Osteocyte (in vitro differentiated cells): ENCODE measurements around the gene DNM3. TPM values are rescaled to one million over a fixed set of nuclear protein-coding genes. Genes with fewer than 3 reads are reported as not detected.

Source experiments
- DNase-seq: peaks from one replicate; pipeline ENCODE4 v3.0.0; 2021; ENCODE audit warnings: mixed read lengths; ENCODE audit not compliant: unreplicated experiment; ENCODE audit errors: extremely low spot score
- H3K27ac Mint-ChIP-seq: one replicate; pipeline ENCODE4 v1.8.0; 2021; ENCODE audit warnings: mild to moderate bottlenecking, mixed read lengths; ENCODE audit not compliant: unreplicated experiment
- H3K27me3 Mint-ChIP-seq: one replicate; pipeline ENCODE4 v1.8.0; 2021; ENCODE audit warnings: mixed read lengths; ENCODE audit not compliant: unreplicated experiment
- H3K36me3 Mint-ChIP-seq: one replicate; pipeline ENCODE4 v1.8.0; 2021; ENCODE audit warnings: mixed read lengths; ENCODE audit not compliant: unreplicated experiment
- H3K4me1 Mint-ChIP-seq: one replicate; pipeline ENCODE4 v1.8.0; 2021; ENCODE audit warnings: mixed read lengths; ENCODE audit not compliant: unreplicated experiment
- H3K4me3 Mint-ChIP-seq: one replicate; pipeline ENCODE4 v1.8.0; 2021; ENCODE audit warnings: mild to moderate bottlenecking, moderate library complexity, mixed read lengths; ENCODE audit not compliant: unreplicated experiment
- H3K9me3 Mint-ChIP-seq: one replicate; pipeline ENCODE4 v1.8.0; 2021; ENCODE audit warnings: mixed read lengths; ENCODE audit not compliant: unreplicated experiment
- total RNA-seq: library from RNA; stranded (reverse); gene quantifications from 2 replicates; pipeline ENCODE4 v1.2.1, GENCODE V29; 2021
- TF ChIP-seq, protein P1 (sequence below): fragments of 200-600 bp; sonication (generic); IDR thresholded peaks from 2 replicates; pipeline ENCODE4 v1.5.0; 2021; ENCODE audit warnings: antibody characterized with exemption, mild to moderate bottlenecking, moderate library complexity

The DNM3 gene
- total RNA-seq, 1 donor from 2014 or later, result 3.7 TPM

- Mint-ChIP-seq H3K27ac (peak overlapping the region; percentile 99), H3K9me3 (no peaks in the 10 kb centered on the region), H3K36me3 (peaks cover 53% of the 10 kb centered on the region), H3K4me1 (peaks cover 42% of the 10 kb centered on the region), H3K4me3 (peak overlapping the region; percentile 97), H3K27me3 (no peaks in the 10 kb centered on the region)
- TF ChIP-seq, protein P1, sequence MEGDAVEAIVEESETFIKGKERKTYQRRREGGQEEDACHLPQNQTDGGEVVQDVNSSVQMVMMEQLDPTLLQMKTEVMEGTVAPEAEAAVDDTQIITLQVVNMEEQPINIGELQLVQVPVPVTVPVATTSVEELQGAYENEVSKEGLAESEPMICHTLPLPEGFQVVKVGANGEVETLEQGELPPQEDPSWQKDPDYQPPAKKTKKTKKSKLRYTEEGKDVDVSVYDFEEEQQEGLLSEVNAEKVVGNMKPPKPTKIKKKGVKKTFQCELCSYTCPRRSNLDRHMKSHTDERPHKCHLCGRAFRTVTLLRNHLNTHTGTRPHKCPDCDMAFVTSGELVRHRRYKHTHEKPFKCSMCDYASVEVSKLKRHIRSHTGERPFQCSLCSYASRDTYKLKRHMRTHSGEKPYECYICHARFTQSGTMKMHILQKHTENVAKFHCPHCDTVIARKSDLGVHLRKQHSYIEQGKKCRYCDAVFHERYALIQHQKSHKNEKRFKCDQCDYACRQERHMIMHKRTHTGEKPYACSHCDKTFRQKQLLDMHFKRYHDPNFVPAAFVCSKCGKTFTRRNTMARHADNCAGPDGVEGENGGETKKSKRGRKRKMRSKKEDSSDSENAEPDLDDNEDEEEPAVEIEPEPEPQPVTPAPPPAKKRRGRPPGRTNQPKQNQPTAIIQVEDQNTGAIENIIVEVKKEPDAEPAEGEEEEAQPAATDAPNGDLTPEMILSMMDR, result no peak
- no peak for DNase-seq
Measured at GRCh38 chr1:172143384-172144055, 302.2 kb downstream of the DNM3 start.

DNA sequence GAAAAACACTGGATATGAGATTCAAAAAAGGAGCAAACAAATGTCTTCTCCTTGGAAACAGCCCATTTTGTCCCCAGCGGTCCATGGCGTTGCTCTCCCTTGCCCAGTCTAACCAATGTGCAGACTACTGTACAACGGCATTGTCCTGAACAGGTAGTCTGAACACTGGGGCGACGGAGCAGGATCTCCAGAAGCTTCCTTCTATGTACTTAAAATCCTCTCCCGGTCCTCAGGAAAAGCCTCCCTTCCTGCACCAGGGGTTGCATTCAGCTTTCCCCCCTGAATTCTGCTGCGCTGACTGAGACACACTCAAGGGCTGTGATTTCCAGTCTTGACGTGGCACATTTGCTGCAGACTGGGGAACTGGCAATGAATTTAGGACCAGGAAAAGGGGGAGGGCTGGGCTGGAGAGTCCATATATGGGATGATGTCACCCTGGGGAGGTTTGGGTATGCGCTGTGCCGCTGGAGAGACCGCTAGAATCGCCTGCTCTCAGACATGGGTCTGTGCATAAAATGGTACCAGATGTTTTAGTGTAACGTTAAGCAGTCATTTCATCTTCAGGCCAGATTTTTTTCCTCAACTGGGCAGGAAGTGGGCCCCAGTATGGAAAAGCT, 303.3 kb downstream of the DNM3 start:
- Mint-ChIP-seq H3K4me1 (peaks cover 37% of the 10 kb centered on the region), H3K9me3 (no peaks in the 10 kb centered on the region), H3K27ac (peak overlapping the region; percentile 99), H3K4me3 (peak overlapping the region; percentile 97), H3K27me3 (no peaks in the 10 kb centered on the region), H3K36me3 (peaks cover 43% of the 10 kb centered on the region)
- TF ChIP-seq, protein P1, result no peak
- DNase-seq, result peak; percentile 97

DNA sequence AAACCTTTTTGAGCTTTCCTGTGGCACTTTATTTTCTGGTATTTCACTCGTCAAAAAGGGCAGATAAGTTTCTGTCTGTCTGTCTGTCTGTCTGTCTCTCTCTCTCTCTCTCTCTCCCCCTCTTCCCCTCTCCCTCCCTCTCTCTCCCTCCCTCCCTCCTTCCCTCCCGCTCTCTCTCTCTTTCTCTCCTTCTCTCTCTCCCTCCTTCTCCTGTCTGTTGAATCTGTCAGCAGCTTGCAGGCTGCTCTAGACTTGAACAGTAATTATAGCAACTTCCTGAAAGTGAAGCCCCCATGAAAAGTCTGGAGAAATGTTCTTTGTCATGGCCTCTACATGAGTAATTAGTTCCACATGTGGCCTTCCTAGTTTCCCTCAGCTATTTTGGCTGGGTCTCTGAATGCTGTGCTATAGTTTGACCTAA, 303.9 kb downstream of the DNM3 start:
- TF ChIP-seq, protein P1, result no peak
- Mint-ChIP-seq H3K27me3 (no peaks in the 10 kb centered on the region), H3K27ac (peak overlapping the region; percentile 99), H3K4me3 (peak overlapping the region; percentile 97), H3K9me3 (no peaks in the 10 kb centered on the region), H3K4me1 (peaks cover 33% of the 10 kb centered on the region), H3K36me3 (peaks cover 36% of the 10 kb centered on the region)
- DNase-seq, result no peak

GRCh38 chr1:172145656-172146055, 304.4 kb downstream of the DNM3 start:
- DNase-seq, result no peak
- peak overlapping the region; percentile 97 for H3K4me3 Mint-ChIP-seq

More at GRCh38 chr1:172145656-172146055, 304.4 kb downstream of the DNM3 start:
- TF ChIP-seq, protein P1, result no peak
- Mint-ChIP-seq H3K9me3 (no peaks in the 10 kb centered on the region), H3K36me3 (peaks cover 32% of the 10 kb centered on the region), H3K27ac (peak overlapping the region; percentile 99), H3K4me1 (peaks cover 29% of the 10 kb centered on the region), H3K27me3 (no peaks in the 10 kb centered on the region)
